IMR-90 (cell line): ENCODE results near the gene ADPGK. TPM values are rescaled to one million over a fixed set of nuclear protein-coding genes. Genes with fewer than 3 reads are reported as not detected.

ENCODE experiments used
- ATAC-seq: fragments of 200-7000 bp; cut with Tn5 transposase; 2 replicates; pipeline ENCODE4 v1.9.1; 2020; ENCODE audit warnings: low read depth, mild to moderate bottlenecking, moderate library complexity
- BruUV-seq: library from RNA; stranded (reverse); fragments of 400-500 nt; replicated peaks from 2 replicates; lab custom pipeline; 2021; lab: Mats Ljungman, UMichigan
- CTCF ChIA-PET: fragments of 300-600 bp; formaldehyde crosslinking; extraction: SDS; loops from one replicate; lab custom pipeline; 2021; ENCODE audit warnings: antibody characterized with exemption; lab: Yijun Ruan, JAX
- POLR2A ChIA-PET: fragments of 300-600 bp; sonication (Branson Sonifier 250); formaldehyde crosslinking; loops from one replicate; lab custom pipeline; 2022; ENCODE audit warnings: antibody characterized with exemption; ENCODE audit not compliant: unreplicated experiment; lab: Charles Lee
- DNase-seq: peaks from one replicate; pipeline ENCODE4 v3.0.0; 2013
- H2AFZ ChIP-seq: replicated peaks from 2 replicates; pipeline ENCODE3; 2013; ENCODE audit warnings: low read length, mild to moderate bottlenecking; ENCODE audit not compliant: poor library complexity
- H2AK5ac ChIP-seq: 2 replicates; pipeline ENCODE4 v1.6.1; 2013; ENCODE audit warnings: low read depth, low read length, inconsistent platforms
- H2AK9ac ChIP-seq: replicated peaks from 2 replicates; pipeline ENCODE3; 2013; ENCODE audit warnings: mild to moderate bottlenecking, low read depth, low read length, moderate library complexity; ENCODE audit not compliant: poor library complexity
- H2BK120ac ChIP-seq: 2 replicates; pipeline ENCODE4 v1.6.1; 2013; ENCODE audit warnings: low read depth, low read length, inconsistent platforms
- H2BK15ac ChIP-seq: 3 replicates; pipeline ENCODE4 v1.6.1; 2013; ENCODE audit warnings: low read depth, low read length, inconsistent platforms
- H2BK20ac ChIP-seq: 2 replicates; pipeline ENCODE4 v1.6.1; 2013; ENCODE audit warnings: low read depth, mild to moderate bottlenecking, inconsistent platforms, low read length, moderate library complexity
- H2BK5ac ChIP-seq: 2 replicates; pipeline ENCODE4 v1.6.1; 2013; ENCODE audit warnings: mild to moderate bottlenecking, low read depth, low read length, inconsistent platforms; ENCODE audit not compliant: poor library complexity, severe bottlenecking
- H3K14ac ChIP-seq: replicated peaks from 2 replicates; pipeline ENCODE4 v1.6.1; 2013; ENCODE audit warnings: low read depth, low read length, inconsistent platforms
- H3K18ac ChIP-seq: 2 replicates; pipeline ENCODE4 v1.6.1; 2013; ENCODE audit warnings: low read depth, low read length, control low read depth
- H3K23ac ChIP-seq: 2 replicates; pipeline ENCODE4 v1.6.1; 2013; ENCODE audit warnings: low read depth, low read length, inconsistent platforms
- H3K27ac ChIP-seq: 2 replicates; pipeline ENCODE4 v1.5.1; 2013; ENCODE audit warnings: mild to moderate bottlenecking, control low read depth, low read length; ENCODE audit not compliant: insufficient read depth
- H3K27me3 ChIP-seq: 2 replicates; pipeline ENCODE4 v1.6.1; 2013; ENCODE audit warnings: low read length; ENCODE audit not compliant: control insufficient read depth, insufficient read depth
- H3K36me3 ChIP-seq: 2 replicates; pipeline ENCODE4 v1.6.1; 2013; ENCODE audit warnings: low read length, mixed read lengths; ENCODE audit not compliant: control insufficient read depth, insufficient read depth
- H3K4ac ChIP-seq: 2 replicates; pipeline ENCODE4 v1.6.1; 2013; ENCODE audit warnings: low read depth, low read length, inconsistent platforms
- H3K4me1 ChIP-seq: 2 replicates; pipeline ENCODE4 v1.6.1; 2013; ENCODE audit warnings: low read length, mixed read lengths; ENCODE audit not compliant: control insufficient read depth, insufficient read depth
- H3K4me2 ChIP-seq: 2 replicates; pipeline ENCODE4 v1.6.1; 2013; ENCODE audit warnings: low read depth, mild to moderate bottlenecking, control low read depth, low read length, moderate library complexity
- H3K4me3 ChIP-seq: 2 replicates; pipeline ENCODE4 v1.5.1; 2013; ENCODE audit warnings: low read depth, mild to moderate bottlenecking, control low read depth, low read length, moderate library complexity; ENCODE audit not compliant: insufficient read depth
- H3K56ac ChIP-seq: 2 replicates; pipeline ENCODE4 v1.6.1; 2013; ENCODE audit warnings: low read length, inconsistent platforms; ENCODE audit not compliant: insufficient read depth; ENCODE audit errors: extremely low read depth
- H3K79me1 ChIP-seq, 2 experiments: 2 replicates each; pipeline ENCODE4 v1.6.1; 2013; ENCODE audit warnings: low read length in 2 of 2, inconsistent platforms in 1 of 2, low read depth in 1 of 2
- H3K9ac ChIP-seq: 2 replicates; pipeline ENCODE4 v1.6.1; 2013; ENCODE audit warnings: low read depth, low read length, control low read depth
- H3K9me1 ChIP-seq: 2 replicates; pipeline ENCODE4 v1.6.1; 2013; ENCODE audit warnings: low read length, inconsistent platforms; ENCODE audit not compliant: insufficient read depth
- H3K9me3 ChIP-seq: 2 replicates; pipeline ENCODE4 v1.6.1; 2013; ENCODE audit warnings: low read length; ENCODE audit not compliant: control insufficient read depth, insufficient read depth
- H4K20me1 ChIP-seq: 2 replicates; pipeline ENCODE4 v1.6.1; 2013; ENCODE audit warnings: low read length, inconsistent platforms; ENCODE audit not compliant: insufficient read depth
- H4K5ac ChIP-seq: 2 replicates; pipeline ENCODE4 v1.6.1; 2013; ENCODE audit warnings: mild to moderate bottlenecking, low read depth, low read length, control low read depth
- H4K8ac ChIP-seq, 2 experiments: 2 replicates each; pipeline ENCODE4 v1.6.1; 2013; ENCODE audit warnings: low read depth in 2 of 2, low read length in 2 of 2, control low read depth in 1 of 2, inconsistent platforms in 1 of 2
- H4K91ac ChIP-seq: 2 replicates; pipeline ENCODE4 v1.6.1; 2013; ENCODE audit warnings: low read depth, low read length, inconsistent platforms; ENCODE audit not compliant: insufficient read depth
- BHLHE40 ChIP-seq: fragments of 150-350 bp; IDR thresholded peaks from 2 replicates; pipeline ENCODE4 v1.6.1; 2016; ENCODE audit warnings: mild to moderate bottlenecking, low read depth, low read length
- CEBPB ChIP-seq: IDR thresholded peaks from 2 replicates; pipeline ENCODE4 v1.6.1; 2012; ENCODE audit warnings: low read depth, low read length, improper control_type of control experiment
- MAFK ChIP-seq: IDR thresholded peaks from 2 replicates; pipeline ENCODE4 v1.6.1; 2012; ENCODE audit warnings: low read depth, low read length, improper control_type of control experiment
- MAZ ChIP-seq: IDR thresholded peaks from 2 replicates; pipeline ENCODE4 v1.6.1; 2012; ENCODE audit warnings: low read depth, mild to moderate bottlenecking, low read length, improper control_type of control experiment, moderate library complexity, borderline replicate concordance
- POLR2A ChIP-seq: IDR thresholded peaks from 2 replicates; pipeline ENCODE4 v1.6.1; 2012; ENCODE audit warnings: mild to moderate bottlenecking, low read depth, low read length
- RCOR1 ChIP-seq: IDR thresholded peaks from 2 replicates; pipeline ENCODE4 v1.6.1; 2012; ENCODE audit warnings: mild to moderate bottlenecking, low read length, improper control_type of control experiment; ENCODE audit not compliant: insufficient replicate concordance
- RFX5 ChIP-seq: IDR thresholded peaks from 2 replicates; pipeline ENCODE4 v1.8.0; 2012; ENCODE audit warnings: low read depth, mild to moderate bottlenecking, low read length, moderate library complexity
- SMC3 ChIP-seq: fragments of 150-350 bp; IDR thresholded peaks from 2 replicates; pipeline ENCODE4 v1.6.1; 2016; ENCODE audit warnings: low read depth, mild to moderate bottlenecking, antibody characterized with exemption, low read length, moderate library complexity
- WGBS, 2 experiments: methylation state at CpG; one replicate each; pipeline versions ENCODE4 v1.1.5 to v1.1.7; 2013; ENCODE audit warnings: missing lambda C conversion rate in 2 of 2; ENCODE audit not compliant: insufficient read length in 1 of 2; ENCODE audit errors: extremely low coverage in 2 of 2; 5-methylcytosine and 5-hydroxymethylcytosine counted together
- dilution Hi-C: fragments of 300-500 bp; cut with HindIII; formaldehyde crosslinking; loops from one replicate; pipeline ENCODE4 v1.14.3; 2018; ENCODE audit warnings: low sequenced_read_pairs; ENCODE audit not compliant: unreplicated experiment
- in situ Hi-C: fragments of 300-500 bp; cut with MboI; formaldehyde crosslinking; loops from 3 replicates; pipeline ENCODE4 v1.14.3; 2019; ENCODE audit warnings: low sequenced_read_pairs, inconsistent platforms, mixed read lengths
- intact Hi-C: fragments of 100-400 bp; cut with micrococcal nuclease; formaldehyde crosslinking; loops from 2 replicates; pipeline ENCODE4 v1.10.0; 2022
- polyA plus RNA-seq, 3 experiments: library from polyadenylated mRNA; depleted of rRNA; stranded (reverse); fragments of >200 nt; gene quantifications; 2 replicates each; pipeline ENCODE4 v1.2.3, GENCODE V29; 2012; ENCODE audit warnings: low replicate concordance in 1 of 3
- total RNA-seq: library from RNA; depleted of rRNA; stranded (reverse); fragments of >200 nt; gene quantifications from 2 replicates; pipeline ENCODE4 v1.2.3, GENCODE V29; 2012
- TF ChIP-seq, protein P1 (sequence below): fragments of 150-350 bp; IDR thresholded peaks from 2 replicates; pipeline ENCODE4 v1.6.1; 2016; ENCODE audit warnings: low read depth, mild to moderate bottlenecking, low read length, moderate library complexity, borderline replicate concordance

ADPGK gene
- total and polyA plus RNA-seq, 2 of the 4 experiments (the other 2 are of a cell fraction), result 53.2 to 62.8 TPM

- no peak overlapping the region for H2AK9ac ChIP-seq
- no peak overlapping the region for H2AFZ ChIP-seq
- 100% methylated on average over 1 of the region's 2 CpGs; no CpG with 5 or more reads in 1 of the 2 experiments for WGBS, 2 experiments
- peaks cover 21% of the 10 kb centered on the region for H3K36me3 ChIP-seq
- no TSS peak for BruUV-seq
- H3K9ac ChIP-seq, result no peak overlapping the region
- intact Hi-C loops, result loop anchor here (2.0 kb wide), 1 partner anchor 457 kb away; no protein-coding TSS in a partner anchor
- H2BK120ac ChIP-seq, result no peak overlapping the region
- no peaks in the 10 kb centered on the region for H3K27me3 ChIP-seq
- no peak overlapping the region for H3K4ac ChIP-seq
- H3K4me1 ChIP-seq, result peaks cover 4% of the 10 kb centered on the region
- no peak overlapping the region for H3K23ac ChIP-seq
- dilution Hi-C loops, result no loop called here
- no peak overlapping the region for H2AK5ac ChIP-seq
- H3K27ac ChIP-seq, result no peak overlapping the region
- H3K18ac ChIP-seq, result no peak overlapping the region
- POLR2A ChIA-PET, result no interaction called here
- ATAC-seq, result no peak
- no peak overlapping the region for H4K5ac ChIP-seq
- no peak overlapping the region for H2BK20ac ChIP-seq
- no peak for TF ChIP-seq RCOR1
- no peak for TF ChIP-seq CEBPB
- no peak for TF ChIP-seq MAZ
- TF ChIP-seq, protein P1, sequence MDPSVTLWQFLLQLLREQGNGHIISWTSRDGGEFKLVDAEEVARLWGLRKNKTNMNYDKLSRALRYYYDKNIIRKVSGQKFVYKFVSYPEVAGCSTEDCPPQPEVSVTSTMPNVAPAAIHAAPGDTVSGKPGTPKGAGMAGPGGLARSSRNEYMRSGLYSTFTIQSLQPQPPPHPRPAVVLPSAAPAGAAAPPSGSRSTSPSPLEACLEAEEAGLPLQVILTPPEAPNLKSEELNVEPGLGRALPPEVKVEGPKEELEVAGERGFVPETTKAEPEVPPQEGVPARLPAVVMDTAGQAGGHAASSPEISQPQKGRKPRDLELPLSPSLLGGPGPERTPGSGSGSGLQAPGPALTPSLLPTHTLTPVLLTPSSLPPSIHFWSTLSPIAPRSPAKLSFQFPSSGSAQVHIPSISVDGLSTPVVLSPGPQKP, result no peak
- no peak for TF ChIP-seq POLR2A
- TF ChIP-seq RFX5, result no peak
- no peak for TF ChIP-seq MAFK
- no peak for TF ChIP-seq BHLHE40
- no peak for TF ChIP-seq SMC3
- H4K8ac ChIP-seq, result no peak overlapping the region
- no peak overlapping the region for H3K56ac ChIP-seq
- peaks cover 11% of the 10 kb centered on the region for H3K9me1 ChIP-seq
- H2BK5ac ChIP-seq, result no peak overlapping the region
- no peak overlapping the region for H3K4me3 ChIP-seq
- H2BK15ac ChIP-seq, result no peak overlapping the region
- DNase-seq, result no peak
- in situ Hi-C loops, result no loop called here
- H3K79me1 ChIP-seq, result no peaks in the 10 kb centered on the region; a peak in 2 of 4 replicates
- no peaks in the 10 kb centered on the region; the same call in 1 of the 2 replicates for H4K20me1 ChIP-seq
- no peak overlapping the region for H4K91ac ChIP-seq
- H3K14ac ChIP-seq, result no peak overlapping the region
- no peaks in the 10 kb centered on the region for H3K9me3 ChIP-seq
- H3K4me2 ChIP-seq, result no peak overlapping the region
- CTCF ChIA-PET, result no interaction called here
Observed at GRCh38 chr15:72733941-72734738, 49.4 kb downstream of the ADPGK start.
